HepG2 (cell line): ENCODE results near the gene AARS2. TPM values are rescaled to one million over a fixed set of nuclear protein-coding genes. Genes with fewer than 3 reads are reported as not detected.

ENCODE experiments used
- IKZF4 ChIP-seq: sonication (generic); formaldehyde crosslinking; IDR thresholded peaks from 2 replicates; pipeline ENCODE4 v1.5.1; 2020; ENCODE audit warnings: borderline replicate concordance, mild to moderate bottlenecking, low read depth, missing genetic modification reagents; ENCODE audit errors: not compliant biosample characterization
- MED8 ChIP-seq: sonication (generic); formaldehyde crosslinking; IDR thresholded peaks from 2 replicates; pipeline ENCODE4 v1.8.1; 2023; ENCODE audit warnings: mild to moderate bottlenecking, missing genetic modification reagents; ENCODE audit not compliant: insufficient replicate concordance
- SAP130 ChIP-seq: IDR thresholded peaks from 2 replicates; pipeline ENCODE4 v1.6.1; 2016; ENCODE audit warnings: low read depth
- ZNF264 ChIP-seq: sonication (generic); formaldehyde crosslinking; IDR thresholded peaks from 2 replicates; pipeline ENCODE4 v1.4.0; 2020; ENCODE audit warnings: missing genetic modification reagents
- ZNF337 ChIP-seq: sonication (generic); formaldehyde crosslinking; IDR thresholded peaks from 2 replicates; pipeline ENCODE4 v1.5.1; 2020; ENCODE audit warnings: missing genetic modification reagents, low read depth, mild to moderate bottlenecking, borderline replicate concordance
- ZNF720 ChIP-seq: sonication (generic); formaldehyde crosslinking; IDR thresholded peaks from 2 replicates; pipeline ENCODE4 v1.4.0; 2020; ENCODE audit warnings: missing genetic modification reagents
- ZNF766 ChIP-seq: sonication (generic); formaldehyde crosslinking; IDR thresholded peaks from 2 replicates; pipeline ENCODE4 v1.5.0; 2020; ENCODE audit warnings: missing genetic modification reagents, borderline replicate concordance
- polyA plus RNA-seq, 8 experiments: library from polyadenylated mRNA; depleted of rRNA in 3 of 8; stranded (reverse) in 7 of 8; unstranded in 1 of 8; fragments of >200 nt; fragmentation: Illumina TruSeq in 4 of 8; extraction: Trizol in 4 of 8; gene quantifications; 2 replicates each; pipeline versions ENCODE4 v1.2.1 to v1.2.3, GENCODE V29; 2011 to 2016; ENCODE audit warnings: low read depth in 4 of 8, missing spikeins in 1 of 8, mixed read lengths in 1 of 8; ENCODE audit not compliant: insufficient read depth in 1 of 8
- total RNA-seq, 5 experiments: library from RNA; depleted of rRNA; stranded (reverse); fragments of >200 nt; fragmentation: Illumina TruSeq; extraction: Trizol; gene quantifications; 2 replicates each; pipeline ENCODE4 v1.2.3, GENCODE V29; 2016; ENCODE audit warnings: low read depth in 1 of 5
- TF ChIP-seq, protein P1 (sequence below): sonication (generic); formaldehyde crosslinking; IDR thresholded peaks from 2 replicates; pipeline ENCODE4 v1.5.1; 2020; ENCODE audit warnings: mild to moderate bottlenecking, missing genetic modification reagents, moderate library complexity
- TF ChIP-seq, protein P2 (sequence below): sonication (generic); formaldehyde crosslinking; IDR thresholded peaks from 2 replicates; pipeline ENCODE4 v1.4.0; 2020; ENCODE audit warnings: missing genetic modification reagents
- TF ChIP-seq, protein P3 (sequence below): sonication (generic); formaldehyde crosslinking; IDR thresholded peaks from 2 replicates; pipeline ENCODE4 v1.4.0; 2020; ENCODE audit warnings: missing genetic modification reagents
- TF ChIP-seq, protein P4 (sequence below): IDR thresholded peaks from 2 replicates; pipeline ENCODE4 v1.6.1; 2016
- TF ChIP-seq, protein P5 (sequence below): sonication (generic); formaldehyde crosslinking; IDR thresholded peaks from 2 replicates; pipeline ENCODE4 v1.4.0; 2020; ENCODE audit warnings: missing genetic modification reagents
- TF ChIP-seq, protein P6 (sequence below): sonication (generic); formaldehyde crosslinking; IDR thresholded peaks from 2 replicates; pipeline ENCODE4 v1.4.0; 2020; ENCODE audit warnings: mild to moderate bottlenecking, missing genetic modification reagents

AARS2 gene
- total and polyA plus RNA-seq, 2 of the 13 experiments (the other 11 are each of a cell fraction or from before 2014, with no cell fraction given), result 7.5 to 24.1 TPM

DNA sequence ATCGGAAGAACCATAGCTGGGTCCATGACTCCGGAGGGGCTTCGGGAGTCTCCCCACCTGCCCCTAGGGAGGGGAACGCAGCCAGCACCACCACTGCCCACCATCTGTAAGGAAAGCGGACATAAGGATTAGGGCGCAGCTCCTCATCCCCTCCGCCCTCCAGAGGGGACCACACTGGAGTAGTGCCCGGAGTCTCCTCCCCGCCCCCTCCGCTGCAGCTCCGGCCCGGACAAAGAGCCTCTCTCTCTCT lies 56.4 kb downstream of the AARS2 start (continued):
- TF ChIP-seq, protein P1, sequence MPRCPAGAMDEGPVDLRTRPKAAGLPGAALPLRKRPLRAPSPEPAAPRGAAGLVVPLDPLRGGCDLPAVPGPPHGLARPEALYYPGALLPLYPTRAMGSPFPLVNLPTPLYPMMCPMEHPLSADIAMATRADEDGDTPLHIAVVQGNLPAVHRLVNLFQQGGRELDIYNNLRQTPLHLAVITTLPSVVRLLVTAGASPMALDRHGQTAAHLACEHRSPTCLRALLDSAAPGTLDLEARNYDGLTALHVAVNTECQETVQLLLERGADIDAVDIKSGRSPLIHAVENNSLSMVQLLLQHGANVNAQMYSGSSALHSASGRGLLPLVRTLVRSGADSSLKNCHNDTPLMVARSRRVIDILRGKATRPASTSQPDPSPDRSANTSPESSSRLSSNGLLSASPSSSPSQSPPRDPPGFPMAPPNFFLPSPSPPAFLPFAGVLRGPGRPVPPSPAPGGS, result peak; percentile 25; the same call in 1 of the 2 replicates
- TF ChIP-seq, protein P2, sequence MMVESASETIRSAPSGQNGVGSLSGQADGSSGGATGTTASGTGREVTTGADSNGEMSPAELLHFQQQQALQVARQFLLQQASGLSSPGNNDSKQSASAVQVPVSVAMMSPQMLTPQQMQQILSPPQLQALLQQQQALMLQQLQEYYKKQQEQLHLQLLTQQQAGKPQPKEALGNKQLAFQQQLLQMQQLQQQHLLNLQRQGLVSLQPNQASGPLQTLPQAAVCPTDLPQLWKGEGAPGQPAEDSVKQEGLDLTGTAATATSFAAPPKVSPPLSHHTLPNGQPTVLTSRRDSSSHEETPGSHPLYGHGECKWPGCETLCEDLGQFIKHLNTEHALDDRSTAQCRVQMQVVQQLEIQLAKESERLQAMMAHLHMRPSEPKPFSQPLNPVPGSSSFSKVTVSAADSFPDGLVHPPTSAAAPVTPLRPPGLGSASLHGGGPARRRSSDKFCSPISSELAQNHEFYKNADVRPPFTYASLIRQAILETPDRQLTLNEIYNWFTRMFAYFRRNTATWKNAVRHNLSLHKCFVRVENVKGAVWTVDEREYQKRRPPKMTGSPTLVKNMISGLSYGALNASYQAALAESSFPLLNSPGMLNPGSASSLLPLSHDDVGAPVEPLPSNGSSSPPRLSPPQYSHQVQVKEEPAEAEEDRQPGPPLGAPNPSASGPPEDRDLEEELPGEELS (CRISPR knock-in tag), result peak; percentile 77; the same call in 1 of the 2 replicates
- TF ChIP-seq, protein P3, sequence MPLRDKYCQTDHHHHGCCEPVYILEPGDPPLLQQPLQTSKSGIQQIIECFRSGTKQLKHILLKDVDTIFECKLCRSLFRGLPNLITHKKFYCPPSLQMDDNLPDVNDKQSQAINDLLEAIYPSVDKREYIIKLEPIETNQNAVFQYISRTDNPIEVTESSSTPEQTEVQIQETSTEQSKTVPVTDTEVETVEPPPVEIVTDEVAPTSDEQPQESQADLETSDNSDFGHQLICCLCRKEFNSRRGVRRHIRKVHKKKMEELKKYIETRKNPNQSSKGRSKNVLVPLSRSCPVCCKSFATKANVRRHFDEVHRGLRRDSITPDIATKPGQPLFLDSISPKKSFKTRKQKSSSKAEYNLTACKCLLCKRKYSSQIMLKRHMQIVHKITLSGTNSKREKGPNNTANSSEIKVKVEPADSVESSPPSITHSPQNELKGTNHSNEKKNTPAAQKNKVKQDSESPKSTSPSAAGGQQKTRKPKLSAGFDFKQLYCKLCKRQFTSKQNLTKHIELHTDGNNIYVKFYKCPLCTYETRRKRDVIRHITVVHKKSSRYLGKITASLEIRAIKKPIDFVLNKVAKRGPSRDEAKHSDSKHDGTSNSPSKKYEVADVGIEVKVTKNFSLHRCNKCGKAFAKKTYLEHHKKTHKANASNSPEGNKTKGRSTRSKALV (CRISPR knock-in tag), result peak; percentile 81; the same call in 1 of the 2 replicates
- TF ChIP-seq, protein P4, sequence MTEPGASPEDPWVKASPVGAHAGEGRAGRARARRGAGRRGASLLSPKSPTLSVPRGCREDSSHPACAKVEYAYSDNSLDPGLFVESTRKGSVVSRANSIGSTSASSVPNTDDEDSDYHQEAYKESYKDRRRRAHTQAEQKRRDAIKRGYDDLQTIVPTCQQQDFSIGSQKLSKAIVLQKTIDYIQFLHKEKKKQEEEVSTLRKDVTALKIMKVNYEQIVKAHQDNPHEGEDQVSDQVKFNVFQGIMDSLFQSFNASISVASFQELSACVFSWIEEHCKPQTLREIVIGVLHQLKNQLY (CRISPR knock-in tag), result no peak
- TF ChIP-seq, protein P5, sequence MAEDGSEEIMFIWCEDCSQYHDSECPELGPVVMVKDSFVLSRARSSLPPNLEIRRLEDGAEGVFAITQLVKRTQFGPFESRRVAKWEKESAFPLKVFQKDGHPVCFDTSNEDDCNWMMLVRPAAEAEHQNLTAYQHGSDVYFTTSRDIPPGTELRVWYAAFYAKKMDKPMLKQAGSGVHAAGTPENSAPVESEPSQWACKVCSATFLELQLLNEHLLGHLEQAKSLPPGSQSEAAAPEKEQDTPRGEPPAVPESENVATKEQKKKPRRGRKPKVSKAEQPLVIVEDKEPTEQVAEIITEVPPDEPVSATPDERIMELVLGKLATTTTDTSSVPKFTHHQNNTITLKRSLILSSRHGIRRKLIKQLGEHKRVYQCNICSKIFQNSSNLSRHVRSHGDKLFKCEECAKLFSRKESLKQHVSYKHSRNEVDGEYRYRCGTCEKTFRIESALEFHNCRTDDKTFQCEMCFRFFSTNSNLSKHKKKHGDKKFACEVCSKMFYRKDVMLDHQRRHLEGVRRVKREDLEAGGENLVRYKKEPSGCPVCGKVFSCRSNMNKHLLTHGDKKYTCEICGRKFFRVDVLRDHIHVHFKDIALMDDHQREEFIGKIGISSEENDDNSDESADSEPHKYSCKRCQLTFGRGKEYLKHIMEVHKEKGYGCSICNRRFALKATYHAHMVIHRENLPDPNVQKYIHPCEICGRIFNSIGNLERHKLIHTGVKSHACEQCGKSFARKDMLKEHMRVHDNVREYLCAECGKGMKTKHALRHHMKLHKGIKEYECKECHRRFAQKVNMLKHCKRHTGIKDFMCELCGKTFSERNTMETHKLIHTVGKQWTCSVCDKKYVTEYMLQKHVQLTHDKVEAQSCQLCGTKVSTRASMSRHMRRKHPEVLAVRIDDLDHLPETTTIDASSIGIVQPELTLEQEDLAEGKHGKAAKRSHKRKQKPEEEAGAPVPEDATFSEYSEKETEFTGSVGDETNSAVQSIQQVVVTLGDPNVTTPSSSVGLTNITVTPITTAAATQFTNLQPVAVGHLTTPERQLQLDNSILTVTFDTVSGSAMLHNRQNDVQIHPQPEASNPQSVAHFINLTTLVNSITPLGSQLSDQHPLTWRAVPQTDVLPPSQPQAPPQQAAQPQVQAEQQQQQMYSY (CRISPR knock-in tag), result peak; percentile 56; the same call in 1 of the 2 replicates
- TF ChIP-seq ZNF337 (peak; percentile 71; the same call in 1 of the 2 replicates), ZNF766 (CRISPR knock-in tag) (peak; percentile 70; the same call in 1 of the 2 replicates), ZNF264 (CRISPR knock-in tag) (peak; percentile 67; the same call in 1 of the 2 replicates), ZNF720 (CRISPR knock-in tag) (no peak), MED8 (CRISPR knock-in tag) (no peak), IKZF4 (CRISPR knock-in tag) (peak; percentile 26), SAP130 (CRISPR knock-in tag) (no peak)
- TF ChIP-seq, protein P6, sequence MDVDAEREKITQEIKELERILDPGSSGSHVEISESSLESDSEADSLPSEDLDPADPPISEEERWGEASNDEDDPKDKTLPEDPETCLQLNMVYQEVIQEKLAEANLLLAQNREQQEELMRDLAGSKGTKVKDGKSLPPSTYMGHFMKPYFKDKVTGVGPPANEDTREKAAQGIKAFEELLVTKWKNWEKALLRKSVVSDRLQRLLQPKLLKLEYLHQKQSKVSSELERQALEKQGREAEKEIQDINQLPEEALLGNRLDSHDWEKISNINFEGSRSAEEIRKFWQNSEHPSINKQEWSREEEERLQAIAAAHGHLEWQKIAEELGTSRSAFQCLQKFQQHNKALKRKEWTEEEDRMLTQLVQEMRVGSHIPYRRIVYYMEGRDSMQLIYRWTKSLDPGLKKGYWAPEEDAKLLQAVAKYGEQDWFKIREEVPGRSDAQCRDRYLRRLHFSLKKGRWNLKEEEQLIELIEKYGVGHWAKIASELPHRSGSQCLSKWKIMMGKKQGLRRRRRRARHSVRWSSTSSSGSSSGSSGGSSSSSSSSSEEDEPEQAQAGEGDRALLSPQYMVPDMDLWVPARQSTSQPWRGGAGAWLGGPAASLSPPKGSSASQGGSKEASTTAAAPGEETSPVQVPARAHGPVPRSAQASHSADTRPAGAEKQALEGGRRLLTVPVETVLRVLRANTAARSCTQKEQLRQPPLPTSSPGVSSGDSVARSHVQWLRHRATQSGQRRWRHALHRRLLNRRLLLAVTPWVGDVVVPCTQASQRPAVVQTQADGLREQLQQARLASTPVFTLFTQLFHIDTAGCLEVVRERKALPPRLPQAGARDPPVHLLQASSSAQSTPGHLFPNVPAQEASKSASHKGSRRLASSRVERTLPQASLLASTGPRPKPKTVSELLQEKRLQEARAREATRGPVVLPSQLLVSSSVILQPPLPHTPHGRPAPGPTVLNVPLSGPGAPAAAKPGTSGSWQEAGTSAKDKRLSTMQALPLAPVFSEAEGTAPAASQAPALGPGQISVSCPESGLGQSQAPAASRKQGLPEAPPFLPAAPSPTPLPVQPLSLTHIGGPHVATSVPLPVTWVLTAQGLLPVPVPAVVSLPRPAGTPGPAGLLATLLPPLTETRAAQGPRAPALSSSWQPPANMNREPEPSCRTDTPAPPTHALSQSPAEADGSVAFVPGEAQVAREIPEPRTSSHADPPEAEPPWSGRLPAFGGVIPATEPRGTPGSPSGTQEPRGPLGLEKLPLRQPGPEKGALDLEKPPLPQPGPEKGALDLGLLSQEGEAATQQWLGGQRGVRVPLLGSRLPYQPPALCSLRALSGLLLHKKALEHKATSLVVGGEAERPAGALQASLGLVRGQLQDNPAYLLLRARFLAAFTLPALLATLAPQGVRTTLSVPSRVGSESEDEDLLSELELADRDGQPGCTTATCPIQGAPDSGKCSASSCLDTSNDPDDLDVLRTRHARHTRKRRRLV, result no peak; the same call in 1 of the 2 replicates
